ENCODE data around the gene EMILIN2.

DNA sequence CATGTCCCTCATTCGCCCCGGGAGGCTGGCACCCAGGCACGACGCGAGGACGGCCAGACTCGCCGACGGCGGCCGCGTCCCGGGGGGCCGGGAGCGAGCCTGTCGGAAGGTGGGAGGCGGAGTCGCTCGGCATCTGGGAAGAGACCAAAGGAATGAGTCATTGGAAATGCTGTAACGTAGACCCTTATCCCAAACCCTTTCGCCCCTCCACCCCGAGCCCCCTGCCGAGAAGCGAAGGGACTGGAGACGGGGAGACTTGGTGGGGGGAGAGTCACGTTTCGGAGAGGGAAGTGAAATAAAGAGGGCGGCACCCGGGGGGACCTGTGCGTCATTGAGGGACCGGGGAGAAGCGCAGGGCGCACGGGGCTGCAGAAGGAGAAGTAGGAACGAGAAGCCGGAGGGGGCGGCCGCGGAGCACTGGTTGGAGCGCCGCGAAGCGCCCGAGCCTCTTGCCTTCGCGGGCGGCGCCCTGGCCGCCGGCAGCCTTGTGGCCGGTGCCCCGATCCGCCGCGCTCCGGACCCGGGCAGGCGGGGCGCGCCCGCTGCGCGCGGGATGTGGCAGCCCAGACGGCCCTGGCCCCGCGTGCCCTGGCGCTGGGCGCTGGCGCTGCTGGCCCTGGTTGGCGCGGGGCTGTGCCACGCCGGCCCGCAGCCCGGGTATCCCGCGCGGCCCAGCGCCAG lies at the start of gene EMILIN2:
- TF ChIP-seq, protein P1, sequence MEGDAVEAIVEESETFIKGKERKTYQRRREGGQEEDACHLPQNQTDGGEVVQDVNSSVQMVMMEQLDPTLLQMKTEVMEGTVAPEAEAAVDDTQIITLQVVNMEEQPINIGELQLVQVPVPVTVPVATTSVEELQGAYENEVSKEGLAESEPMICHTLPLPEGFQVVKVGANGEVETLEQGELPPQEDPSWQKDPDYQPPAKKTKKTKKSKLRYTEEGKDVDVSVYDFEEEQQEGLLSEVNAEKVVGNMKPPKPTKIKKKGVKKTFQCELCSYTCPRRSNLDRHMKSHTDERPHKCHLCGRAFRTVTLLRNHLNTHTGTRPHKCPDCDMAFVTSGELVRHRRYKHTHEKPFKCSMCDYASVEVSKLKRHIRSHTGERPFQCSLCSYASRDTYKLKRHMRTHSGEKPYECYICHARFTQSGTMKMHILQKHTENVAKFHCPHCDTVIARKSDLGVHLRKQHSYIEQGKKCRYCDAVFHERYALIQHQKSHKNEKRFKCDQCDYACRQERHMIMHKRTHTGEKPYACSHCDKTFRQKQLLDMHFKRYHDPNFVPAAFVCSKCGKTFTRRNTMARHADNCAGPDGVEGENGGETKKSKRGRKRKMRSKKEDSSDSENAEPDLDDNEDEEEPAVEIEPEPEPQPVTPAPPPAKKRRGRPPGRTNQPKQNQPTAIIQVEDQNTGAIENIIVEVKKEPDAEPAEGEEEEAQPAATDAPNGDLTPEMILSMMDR (IDR thresholded peaks at IDR 0.05 in 8 of 11, conservative IDR thresholded peaks at IDR 0.05 in 3 of 11) = peak in 1 of 11 experiments; percentile 21
- TF ChIP-seq POLR2A (IDR thresholded peaks at IDR 0.05) (peak in 1 of 3 donors; percentile 17), POLR2AphosphoS5 (IDR thresholded peaks at IDR 0.05) (peak; percentile 63 to 84 (median 68))

Data from spleen (tissue), 7 donors.